ENCODE measurements around the gene EFCAB3. TPM values are rescaled to one million over a fixed set of nuclear protein-coding genes. Genes with fewer than 3 reads are reported as not detected.

EFCAB3 gene
- polyA plus RNA-seq, 1 donor (not counting 4 experiments of a cell fraction or from before 2014, with no cell fraction given), result not detected

DNA sequence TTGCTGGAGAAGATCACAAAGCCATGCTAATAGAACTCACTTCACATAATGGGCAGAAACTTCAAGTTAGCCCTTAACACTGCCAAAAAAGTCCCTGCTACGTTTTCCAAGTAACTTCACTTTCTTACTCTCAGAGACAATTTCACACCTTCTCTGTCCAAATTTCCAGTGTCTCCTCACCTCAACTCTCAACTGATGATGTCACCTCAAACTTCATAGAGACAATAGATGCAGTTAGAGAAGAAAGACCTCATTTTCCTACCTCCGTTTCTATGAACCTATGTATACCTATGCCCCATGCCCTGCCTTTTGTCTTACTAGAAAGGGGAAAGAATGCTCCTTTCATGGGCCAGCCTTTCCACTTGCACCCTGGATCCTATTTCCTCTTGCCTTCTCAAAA lies 14.2 kb upstream of the EFCAB3 start:
- dilution Hi-C loops (cut with MboI; ENCODE audit: extremely low pct_ligation_motif_present, low sequenced_read_pairs), result no loop called here
- no peaks in the 10 kb centered on the region for H3K36me3 ChIP-seq (ENCODE audit: control insufficient read depth in 2 of 2, extremely low read depth in 1 of 2, insufficient read depth in 2 of 2, low read length in 2 of 2)
- H3K9me3 ChIP-seq (ENCODE audit: control insufficient read depth, low read depth, low read length), result no peaks in the 10 kb centered on the region
- H2AFZ ChIP-seq (ENCODE audit: control insufficient read depth, low read length), result no peak overlapping the region
- no peak overlapping the region for H3K9ac ChIP-seq (ENCODE audit: control insufficient read depth, extremely low read depth, insufficient read depth, low read length)
- H3K4me3 ChIP-seq (ENCODE audit: control insufficient read depth in 2 of 3, extremely low read depth in 1 of 3, insufficient read depth in 2 of 3, low read depth in 1 of 3, low read length in 3 of 3), result no peak overlapping the region
- TF ChIP-seq EZH2 (IDR thresholded peaks at IDR 0.05; ENCODE audit: low read length) (no peak), CTCF (optimal IDR thresholded peaks at IDR 0.05 in 1 of 3, IDR thresholded peaks at IDR 0.05 in 1 of 3, conservative IDR thresholded peaks at IDR 0.05 in 1 of 3; ENCODE audit: extremely low read depth in 1 of 3, insufficient read depth in 2 of 3, low read length in 3 of 3) (no peak)
- H3K27me3 ChIP-seq (ENCODE audit: control insufficient read depth, extremely low read depth, insufficient read depth, low read length), result no peaks in the 10 kb centered on the region
- no peak for FAIRE-seq
- H3K9me1 ChIP-seq (ENCODE audit: control insufficient read depth, extremely low read depth, insufficient read depth, low read length), result no peaks in the 10 kb centered on the region
- no peaks in the 10 kb centered on the region for H3K79me2 ChIP-seq (ENCODE audit: control insufficient read depth, insufficient read depth, low read length)
- no peaks in the 10 kb centered on the region for H3K4me1 ChIP-seq (ENCODE audit: control insufficient read depth, extremely low read depth, insufficient read depth, low read length)
- DNase-seq (ENCODE audit: low read depth, low spot score), result no peak
- H4K20me1 ChIP-seq (ENCODE audit: control insufficient read depth, extremely low read depth, insufficient read depth, low read length), result no peaks in the 10 kb centered on the region
- no peak overlapping the region for H3K4me2 ChIP-seq (ENCODE audit: control insufficient read depth, extremely low read depth, insufficient read depth, low read depth, low read length)
- H3K27ac ChIP-seq (ENCODE audit: control insufficient read depth, insufficient read depth, low read length), result no peak overlapping the region

DNA sequence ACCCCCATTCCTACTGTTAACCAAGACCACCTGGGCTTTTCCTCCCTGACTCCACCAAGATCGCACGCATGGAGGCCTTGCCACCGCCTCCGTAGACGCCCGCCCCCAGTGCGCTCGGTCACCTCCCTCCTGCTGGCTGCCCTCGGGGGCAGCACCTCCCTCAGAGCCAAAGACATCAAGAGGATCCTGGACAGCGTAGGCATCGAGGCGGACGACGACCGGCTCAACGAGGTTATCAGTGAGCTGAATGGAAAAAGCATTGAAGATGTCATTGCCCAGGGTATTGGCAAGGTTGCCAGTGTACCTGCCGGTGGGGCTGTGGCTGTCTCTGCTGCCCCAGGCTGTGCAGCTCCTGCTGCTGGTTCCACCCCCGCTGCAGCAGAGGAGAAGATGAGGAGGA lies 1.2 kb downstream of the EFCAB3 start:
- Histone ChIP-seq H3K27ac (ENCODE audit: control insufficient read depth, insufficient read depth, low read length) (no peak overlapping the region), H3K4me1 (ENCODE audit: control insufficient read depth, extremely low read depth, insufficient read depth, low read length) (no peaks in the 10 kb centered on the region), H3K36me3 (ENCODE audit: control insufficient read depth in 2 of 2, extremely low read depth in 1 of 2, insufficient read depth in 2 of 2, low read length in 2 of 2) (no peaks in the 10 kb centered on the region), H3K9me3 (ENCODE audit: control insufficient read depth, low read depth, low read length) (no peaks in the 10 kb centered on the region), H3K4me3 (ENCODE audit: control insufficient read depth in 2 of 3, extremely low read depth in 1 of 3, insufficient read depth in 2 of 3, low read depth in 1 of 3, low read length in 3 of 3) (no peak overlapping the region), H4K20me1 (ENCODE audit: control insufficient read depth, extremely low read depth, insufficient read depth, low read length) (no peaks in the 10 kb centered on the region), H3K79me2 (ENCODE audit: control insufficient read depth, insufficient read depth, low read length) (no peaks in the 10 kb centered on the region), H3K9ac (ENCODE audit: control insufficient read depth, extremely low read depth, insufficient read depth, low read length) (no peak overlapping the region), H2AFZ (ENCODE audit: control insufficient read depth, low read length) (no peak overlapping the region), H3K9me1 (ENCODE audit: control insufficient read depth, extremely low read depth, insufficient read depth, low read length) (no peaks in the 10 kb centered on the region), H3K27me3 (ENCODE audit: control insufficient read depth, extremely low read depth, insufficient read depth, low read length) (peaks cover 8% of the 10 kb centered on the region), H3K4me2 (ENCODE audit: control insufficient read depth, extremely low read depth, insufficient read depth, low read depth, low read length) (no peak overlapping the region)
- FAIRE-seq (no peak), DNase-seq (ENCODE audit: low read depth, low spot score) (no peak)
- dilution Hi-C loops (cut with MboI; ENCODE audit: extremely low pct_ligation_motif_present, low sequenced_read_pairs), result no loop called here
- TF ChIP-seq EZH2 (IDR thresholded peaks at IDR 0.05; ENCODE audit: low read length) (no peak), CTCF (optimal IDR thresholded peaks at IDR 0.05 in 1 of 3, IDR thresholded peaks at IDR 0.05 in 1 of 3, conservative IDR thresholded peaks at IDR 0.05 in 1 of 3; ENCODE audit: extremely low read depth in 1 of 3, insufficient read depth in 2 of 3, low read length in 3 of 3) (no peak)

Measured in keratinocyte (primary cell).